Measurements from ENCODE around the gene HPSE2. TPM values are rescaled to one million over a fixed set of nuclear protein-coding genes. Genes with fewer than 3 reads are reported as not detected.

Gene HPSE2
- total RNA-seq, 4 donors from 2014 or later: 0.57 to 3.6 (median 1.5) TPM

DNA sequence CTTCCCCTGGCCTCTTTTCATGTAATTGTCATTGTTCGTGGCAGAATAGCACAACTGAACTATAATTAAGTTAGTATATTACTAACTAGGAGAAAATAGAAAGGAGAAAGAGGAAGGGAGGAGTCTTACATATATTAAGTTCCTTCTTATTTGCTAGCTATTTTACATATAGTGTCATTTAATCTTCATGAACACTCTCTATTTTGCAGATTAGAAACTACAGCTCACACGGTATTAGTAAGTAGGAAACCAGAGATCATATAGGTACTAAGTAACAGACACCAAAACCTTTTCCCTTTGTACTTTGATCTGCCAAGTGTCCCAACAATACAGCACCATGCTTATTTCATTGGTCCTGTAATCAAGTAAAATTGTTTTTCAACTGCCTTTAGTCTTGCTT, 586.5 kb downstream of the HPSE2 start:
- TF ChIP-seq, protein P1, sequence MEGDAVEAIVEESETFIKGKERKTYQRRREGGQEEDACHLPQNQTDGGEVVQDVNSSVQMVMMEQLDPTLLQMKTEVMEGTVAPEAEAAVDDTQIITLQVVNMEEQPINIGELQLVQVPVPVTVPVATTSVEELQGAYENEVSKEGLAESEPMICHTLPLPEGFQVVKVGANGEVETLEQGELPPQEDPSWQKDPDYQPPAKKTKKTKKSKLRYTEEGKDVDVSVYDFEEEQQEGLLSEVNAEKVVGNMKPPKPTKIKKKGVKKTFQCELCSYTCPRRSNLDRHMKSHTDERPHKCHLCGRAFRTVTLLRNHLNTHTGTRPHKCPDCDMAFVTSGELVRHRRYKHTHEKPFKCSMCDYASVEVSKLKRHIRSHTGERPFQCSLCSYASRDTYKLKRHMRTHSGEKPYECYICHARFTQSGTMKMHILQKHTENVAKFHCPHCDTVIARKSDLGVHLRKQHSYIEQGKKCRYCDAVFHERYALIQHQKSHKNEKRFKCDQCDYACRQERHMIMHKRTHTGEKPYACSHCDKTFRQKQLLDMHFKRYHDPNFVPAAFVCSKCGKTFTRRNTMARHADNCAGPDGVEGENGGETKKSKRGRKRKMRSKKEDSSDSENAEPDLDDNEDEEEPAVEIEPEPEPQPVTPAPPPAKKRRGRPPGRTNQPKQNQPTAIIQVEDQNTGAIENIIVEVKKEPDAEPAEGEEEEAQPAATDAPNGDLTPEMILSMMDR (IDR thresholded peaks at IDR 0.05): no peak
- TF ChIP-seq POLR2A (IDR thresholded peaks at IDR 0.05): no peak
- DNase-seq (ENCODE audit: low spot score in 2 of 2): no peak
- no peak overlapping the region for H3K4me3 ChIP-seq (ENCODE audit: low read depth, poor library complexity, severe bottlenecking)
- WGBS, 2 donors: 62 to 68% methylated on average over 2 of the region's 2 CpGs
- intact Hi-C loops (cut with DNase I; ENCODE audit: low total_unique reads): no loop called here

DNA sequence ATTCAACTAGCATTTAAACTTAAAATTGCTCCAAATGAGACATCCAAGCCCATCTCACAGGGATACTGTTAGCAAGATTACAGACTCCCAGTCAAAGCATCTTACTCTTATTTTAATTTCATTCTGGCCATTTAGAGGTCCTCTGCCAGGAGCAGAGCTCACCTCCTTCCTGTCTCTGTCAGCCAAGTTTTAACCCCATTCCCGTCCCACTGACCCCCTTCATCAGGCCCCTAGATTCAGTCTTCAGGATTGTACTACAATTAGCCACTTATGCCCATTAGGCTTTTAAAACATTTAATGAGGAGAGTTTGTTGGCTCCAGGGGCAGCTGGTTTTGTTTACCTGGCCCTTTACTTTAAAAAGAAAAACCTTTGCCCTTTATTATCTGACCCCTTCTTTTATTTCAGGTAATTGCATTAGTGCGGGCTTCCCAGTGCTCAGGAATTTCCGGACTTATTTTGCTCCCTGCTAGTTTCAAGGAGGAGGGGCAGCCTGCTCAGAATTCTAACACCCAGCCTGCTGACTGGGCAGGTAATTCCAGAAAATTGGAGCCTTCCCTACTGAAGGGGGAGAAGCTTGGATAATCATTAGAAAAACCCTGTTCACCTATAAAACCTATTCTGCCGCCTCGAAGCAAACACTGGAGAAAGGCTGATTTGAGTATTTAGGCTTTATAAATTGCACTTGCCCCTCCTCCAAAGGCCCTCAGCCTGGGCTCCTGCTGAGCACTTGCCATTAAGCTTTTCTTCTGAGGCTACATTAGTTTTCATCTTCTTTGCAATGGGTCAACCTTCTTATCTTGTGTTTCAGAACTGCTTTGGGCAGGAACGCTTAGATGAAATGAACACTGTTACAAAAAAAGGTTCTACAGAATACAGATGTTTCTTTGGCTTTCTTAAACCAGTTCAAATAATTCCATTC, 588.4 kb downstream of the HPSE2 start:
- WGBS, 2 donors: 49 to 51% methylated on average over 6 of the region's 6 CpGs
- no peak for TF ChIP-seq POLR2A (IDR thresholded peaks at IDR 0.05)
- TF ChIP-seq, protein P1 (IDR thresholded peaks at IDR 0.05): no peak
- no peak for DNase-seq (ENCODE audit: low spot score in 2 of 2)
- no peak overlapping the region for H3K4me3 ChIP-seq (ENCODE audit: low read depth, poor library complexity, severe bottlenecking)
- intact Hi-C loops (cut with DNase I; ENCODE audit: low total_unique reads): no loop called here

DNA sequence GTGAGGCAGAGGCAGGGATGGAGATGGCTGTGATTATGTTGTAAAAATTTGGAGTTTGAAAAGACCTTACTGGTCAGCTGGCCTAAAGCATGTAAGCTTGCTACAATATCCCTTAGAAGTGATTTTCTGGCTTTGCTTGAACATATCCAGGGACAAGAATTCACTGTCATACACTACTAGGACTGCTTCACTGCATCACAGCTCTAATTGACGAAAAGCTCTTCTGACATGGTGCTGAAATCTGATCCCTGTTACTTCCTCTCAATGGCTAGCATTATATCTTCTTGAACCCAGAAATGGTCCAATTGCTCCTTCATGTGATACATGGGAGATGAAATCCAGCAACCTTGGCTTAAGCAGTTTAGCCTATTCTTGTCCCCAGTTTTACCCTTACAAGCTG, 591.2 kb downstream of the HPSE2 start:
- TF ChIP-seq POLR2A (IDR thresholded peaks at IDR 0.05): no peak
- TF ChIP-seq, protein P1 (IDR thresholded peaks at IDR 0.05): no peak
- H3K4me3 ChIP-seq (ENCODE audit: low read depth, poor library complexity, severe bottlenecking): no peak overlapping the region
- no peak for DNase-seq (ENCODE audit: low spot score in 2 of 2)
- 81 to 92% methylated on average over 1 of the region's 1 CpG for WGBS, 2 donors
- intact Hi-C loops (cut with DNase I; ENCODE audit: low total_unique reads): no loop called here

DNA sequence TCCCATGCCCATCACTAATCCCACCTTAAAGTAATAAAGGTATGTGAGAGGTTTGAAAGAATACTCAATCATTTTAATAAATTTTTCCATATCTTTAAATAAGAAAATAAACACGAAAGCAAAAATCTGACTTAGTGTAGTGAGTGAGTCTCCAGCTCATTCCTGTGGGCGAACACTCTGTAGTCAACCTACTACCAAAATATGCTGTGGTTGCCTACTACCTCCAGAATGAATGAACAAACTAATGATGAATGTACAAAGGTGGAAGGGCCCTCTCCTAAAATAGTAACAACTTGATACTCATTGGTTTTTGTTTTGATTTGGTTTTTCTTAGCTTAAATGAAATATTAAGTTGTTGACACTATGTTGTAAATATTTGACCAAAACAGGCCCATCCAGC, 593.4 kb downstream of the HPSE2 start:
- intact Hi-C loops (cut with DNase I; ENCODE audit: low total_unique reads): no loop called here
- no peak overlapping the region for H3K4me3 ChIP-seq (ENCODE audit: low read depth, poor library complexity, severe bottlenecking)
- 87 to 97% methylated on average over 2 of the region's 2 CpGs for WGBS, 2 donors
- TF ChIP-seq, protein P1 (IDR thresholded peaks at IDR 0.05): no peak
- TF ChIP-seq POLR2A (IDR thresholded peaks at IDR 0.05): no peak
- no peak for DNase-seq (ENCODE audit: low spot score in 2 of 2)

- H3K4me3 ChIP-seq (ENCODE audit: low read depth, poor library complexity, severe bottlenecking): no peak overlapping the region
- TF ChIP-seq, protein P1 (IDR thresholded peaks at IDR 0.05): no peak
- TF ChIP-seq POLR2A (IDR thresholded peaks at IDR 0.05): no peak
- no peak for DNase-seq (ENCODE audit: low spot score in 2 of 2)
- 41 to 47% methylated on average over 5 of the region's 5 CpGs for WGBS, 2 donors
- intact Hi-C loops (cut with DNase I; ENCODE audit: low total_unique reads): no loop called here
Observed at GRCh38 chr10:98638920-98639319, 596.7 kb downstream of the HPSE2 start.
